Measurements from ENCODE around the gene LEMD1.

LEMD1 gene

GRCh38 chr1:205440121-205440475, 18.2 kb upstream of the LEMD1 start:
- Histone ChIP-seq H3K18ac (ENCODE audit: low read length) (no peak overlapping the region), H4K12ac (ENCODE audit: low read depth, low read length) (no peak overlapping the region), H2BK12ac (ENCODE audit: low read length) (no peak overlapping the region), H2AK5ac (ENCODE audit: low read length) (no peak overlapping the region), H3K36me3 (ENCODE audit: control insufficient read depth in 1 of 2, insufficient read depth in 2 of 2, low read length in 2 of 2) (peaks cover 0 to 6% of the 10 kb centered on the region in 2 experiments), H3K27me3 (ENCODE audit: insufficient read depth, low read length) (no peaks in the 10 kb centered on the region), H3K4me3 (ENCODE audit: low read depth, low read length) (no peak overlapping the region), H2AFZ (ENCODE audit: insufficient read depth, low read length, poor library complexity) (no peak overlapping the region), H2BK120ac (ENCODE audit: insufficient read depth, low read length, poor library complexity) (no peak overlapping the region), H3K4ac (ENCODE audit: low read depth, low read length) (no peak overlapping the region), H2BK5ac (ENCODE audit: low read depth, low read length, poor library complexity) (no peak overlapping the region), H3K79me1 (ENCODE audit: low read length) (peaks cover 2% of the 10 kb centered on the region), H3K14ac (ENCODE audit: low read length) (no peak overlapping the region), H3K79me2 (ENCODE audit: control insufficient read depth, insufficient read depth, low read length, poor library complexity) (no peaks in the 10 kb centered on the region), H4K91ac (ENCODE audit: low read depth, low read length) (no peak overlapping the region), H3K4me1 (ENCODE audit: control insufficient read depth in 1 of 2, insufficient read depth in 2 of 2, low read length in 2 of 2) (peaks cover 26 to 27% of the 10 kb centered on the region in 2 experiments), H3K4me2 (ENCODE audit: low read length) (no peak overlapping the region), H3K23ac (ENCODE audit: low read length) (no peak overlapping the region), H3K27ac (ENCODE audit: low read depth, low read length) (no peak overlapping the region), H3K9me3 (ENCODE audit: insufficient read depth, low read depth, low read length) (no peaks in the 10 kb centered on the region), H3K9ac (ENCODE audit: low read length) (no peak overlapping the region), H4K8ac (ENCODE audit: low read depth, low read length) (no peak overlapping the region)
- WGBS (ENCODE audit: extremely low coverage, insufficient coverage, insufficient read length) = no CpG with 5 or more reads among the region's 5 CpGs
- DNase-seq = no peak

- H2AFZ ChIP-seq (ENCODE audit: insufficient read depth, low read length, poor library complexity) = no peak overlapping the region
- H3K4me1 ChIP-seq (ENCODE audit: control insufficient read depth in 1 of 2, insufficient read depth in 2 of 2, low read length in 2 of 2) = peaks cover 24 to 26% of the 10 kb centered on the region in 2 experiments
- H4K12ac ChIP-seq (ENCODE audit: low read depth, low read length) = no peak overlapping the region
- H3K4me3 ChIP-seq (ENCODE audit: low read depth, low read length) = no peak overlapping the region
- no peak overlapping the region for H3K14ac ChIP-seq (ENCODE audit: low read length)
- no peak overlapping the region for H3K9ac ChIP-seq (ENCODE audit: low read length)
- H3K79me1 ChIP-seq (ENCODE audit: low read length) = peaks cover 2% of the 10 kb centered on the region
- WGBS (ENCODE audit: extremely low coverage, insufficient coverage, insufficient read length) = no CpG with 5 or more reads among the region's 13 CpGs
- no peak overlapping the region for H4K8ac ChIP-seq (ENCODE audit: low read depth, low read length)
- H3K79me2 ChIP-seq (ENCODE audit: control insufficient read depth, insufficient read depth, low read length, poor library complexity) = no peaks in the 10 kb centered on the region
- H2BK5ac ChIP-seq (ENCODE audit: low read depth, low read length, poor library complexity) = no peak overlapping the region
- no peak overlapping the region for H3K18ac ChIP-seq (ENCODE audit: low read length)
- peak in 1 of 2 donors; percentile 6 for DNase-seq
- no peak overlapping the region for H3K27ac ChIP-seq (ENCODE audit: low read depth, low read length)
- H2BK12ac ChIP-seq (ENCODE audit: low read length) = no peak overlapping the region
- H3K4me2 ChIP-seq (ENCODE audit: low read length) = no peak overlapping the region
- no peaks in the 10 kb centered on the region for H3K9me3 ChIP-seq (ENCODE audit: insufficient read depth, low read depth, low read length)
- no peak overlapping the region for H2AK5ac ChIP-seq (ENCODE audit: low read length)
- no peaks in the 10 kb centered on the region for H3K27me3 ChIP-seq (ENCODE audit: insufficient read depth, low read length)
- no peak overlapping the region for H2BK120ac ChIP-seq (ENCODE audit: insufficient read depth, low read length, poor library complexity)
- H3K4ac ChIP-seq (ENCODE audit: low read depth, low read length) = no peak overlapping the region
- H4K91ac ChIP-seq (ENCODE audit: low read depth, low read length) = no peak overlapping the region
- H3K36me3 ChIP-seq (ENCODE audit: control insufficient read depth in 1 of 2, insufficient read depth in 2 of 2, low read length in 2 of 2) = peaks cover 0 to 6% of the 10 kb centered on the region in 2 experiments
- H3K23ac ChIP-seq (ENCODE audit: low read length) = no peak overlapping the region
These were observed 16.6 kb upstream of the LEMD1 start for GRCh38 chr1:205438213-205439158.

GRCh38 chr1:205437570-205437969, 15.7 kb upstream of the LEMD1 start:
- Histone ChIP-seq H4K12ac (ENCODE audit: low read depth, low read length) (no peak overlapping the region), H3K36me3 (ENCODE audit: control insufficient read depth in 1 of 2, insufficient read depth in 2 of 2, low read length in 2 of 2) (peaks cover 0 to 6% of the 10 kb centered on the region in 2 experiments), H4K91ac (ENCODE audit: low read depth, low read length) (no peak overlapping the region), H3K4ac (ENCODE audit: low read depth, low read length) (no peak overlapping the region), H3K23ac (ENCODE audit: low read length) (no peak overlapping the region), H3K27ac (ENCODE audit: low read depth, low read length) (no peak overlapping the region), H3K4me1 (ENCODE audit: control insufficient read depth in 1 of 2, insufficient read depth in 2 of 2, low read length in 2 of 2) (peaks cover 24 to 26% of the 10 kb centered on the region in 2 experiments), H2BK12ac (ENCODE audit: low read length) (no peak overlapping the region), H3K18ac (ENCODE audit: low read length) (no peak overlapping the region), H3K14ac (ENCODE audit: low read length) (no peak overlapping the region), H2BK5ac (ENCODE audit: low read depth, low read length, poor library complexity) (no peak overlapping the region), H3K79me1 (ENCODE audit: low read length) (peaks cover 2% of the 10 kb centered on the region), H3K79me2 (ENCODE audit: control insufficient read depth, insufficient read depth, low read length, poor library complexity) (no peaks in the 10 kb centered on the region), H3K4me2 (ENCODE audit: low read length) (no peak overlapping the region), H4K8ac (ENCODE audit: low read depth, low read length) (no peak overlapping the region), H3K9ac (ENCODE audit: low read length) (no peak overlapping the region), H2BK120ac (ENCODE audit: insufficient read depth, low read length, poor library complexity) (no peak overlapping the region), H2AFZ (ENCODE audit: insufficient read depth, low read length, poor library complexity) (no peak overlapping the region), H2AK5ac (ENCODE audit: low read length) (no peak overlapping the region), H3K27me3 (ENCODE audit: insufficient read depth, low read length) (no peaks in the 10 kb centered on the region), H3K9me3 (ENCODE audit: insufficient read depth, low read depth, low read length) (no peaks in the 10 kb centered on the region), H3K4me3 (ENCODE audit: low read depth, low read length) (no peak overlapping the region)
- no CpG with 5 or more reads among the region's 2 CpGs for WGBS (ENCODE audit: extremely low coverage, insufficient coverage, insufficient read length)
- no peak for DNase-seq

GRCh38 chr1:205436776-205437410, 15.0 kb upstream of the LEMD1 start:
- no peaks in the 10 kb centered on the region for H3K79me2 ChIP-seq (ENCODE audit: control insufficient read depth, insufficient read depth, low read length, poor library complexity)
- H3K4me2 ChIP-seq (ENCODE audit: low read length) = no peak overlapping the region
- H3K9me3 ChIP-seq (ENCODE audit: insufficient read depth, low read depth, low read length) = no peaks in the 10 kb centered on the region
- no peak overlapping the region for H2BK12ac ChIP-seq (ENCODE audit: low read length)
- H3K4me1 ChIP-seq (ENCODE audit: control insufficient read depth in 1 of 2, insufficient read depth in 2 of 2, low read length in 2 of 2) = peaks cover 19 to 20% of the 10 kb centered on the region in 2 experiments
- no peak overlapping the region for H3K4ac ChIP-seq (ENCODE audit: low read depth, low read length)
- H4K8ac ChIP-seq (ENCODE audit: low read depth, low read length) = no peak overlapping the region
- H3K23ac ChIP-seq (ENCODE audit: low read length) = no peak overlapping the region
- H3K9ac ChIP-seq (ENCODE audit: low read length) = no peak overlapping the region
- H3K18ac ChIP-seq (ENCODE audit: low read length) = no peak overlapping the region
- DNase-seq = no peak
- H3K27me3 ChIP-seq (ENCODE audit: insufficient read depth, low read length) = no peaks in the 10 kb centered on the region
- no peak overlapping the region for H3K27ac ChIP-seq (ENCODE audit: low read depth, low read length)
- no peak overlapping the region for H3K14ac ChIP-seq (ENCODE audit: low read length)
- H2BK5ac ChIP-seq (ENCODE audit: low read depth, low read length, poor library complexity) = no peak overlapping the region
- H3K79me1 ChIP-seq (ENCODE audit: low read length) = peaks cover 2% of the 10 kb centered on the region
- peaks cover 0 to 6% of the 10 kb centered on the region in 2 experiments for H3K36me3 ChIP-seq (ENCODE audit: control insufficient read depth in 1 of 2, insufficient read depth in 2 of 2, low read length in 2 of 2)
- H4K12ac ChIP-seq (ENCODE audit: low read depth, low read length) = no peak overlapping the region
- no peak overlapping the region for H2BK120ac ChIP-seq (ENCODE audit: insufficient read depth, low read length, poor library complexity)
- WGBS (ENCODE audit: extremely low coverage, insufficient coverage, insufficient read length) = no CpG with 5 or more reads among the region's 5 CpGs
- no peak overlapping the region for H2AK5ac ChIP-seq (ENCODE audit: low read length)
- H2AFZ ChIP-seq (ENCODE audit: insufficient read depth, low read length, poor library complexity) = no peak overlapping the region
- no peak overlapping the region for H3K4me3 ChIP-seq (ENCODE audit: low read depth, low read length)
- no peak overlapping the region for H4K91ac ChIP-seq (ENCODE audit: low read depth, low read length)

Data from trophoblast cell (in vitro differentiated cells and primary cell).